ENCODE results near the gene ATP6V0A4.

DNA sequence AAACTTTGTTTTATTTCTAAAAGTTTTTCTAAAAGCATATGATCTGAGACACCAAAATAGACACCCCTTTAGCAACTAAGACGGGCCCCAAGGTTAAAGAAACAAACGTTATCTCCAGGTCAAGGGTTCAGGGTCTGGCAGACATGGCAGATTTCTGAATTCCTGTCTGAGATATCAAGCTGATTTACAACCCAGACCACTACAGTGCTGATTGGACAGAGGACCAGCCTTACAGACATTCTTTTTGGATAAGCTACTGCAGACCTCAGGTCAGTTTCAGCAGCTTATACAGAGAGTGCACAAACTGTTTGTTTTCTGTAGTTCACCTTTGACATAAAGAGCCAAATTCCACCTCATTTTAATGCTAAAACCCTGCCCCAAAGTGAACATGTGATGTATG is 131.6 kb downstream of the ATP6V0A4 start:
- TF ChIP-seq, protein P1, sequence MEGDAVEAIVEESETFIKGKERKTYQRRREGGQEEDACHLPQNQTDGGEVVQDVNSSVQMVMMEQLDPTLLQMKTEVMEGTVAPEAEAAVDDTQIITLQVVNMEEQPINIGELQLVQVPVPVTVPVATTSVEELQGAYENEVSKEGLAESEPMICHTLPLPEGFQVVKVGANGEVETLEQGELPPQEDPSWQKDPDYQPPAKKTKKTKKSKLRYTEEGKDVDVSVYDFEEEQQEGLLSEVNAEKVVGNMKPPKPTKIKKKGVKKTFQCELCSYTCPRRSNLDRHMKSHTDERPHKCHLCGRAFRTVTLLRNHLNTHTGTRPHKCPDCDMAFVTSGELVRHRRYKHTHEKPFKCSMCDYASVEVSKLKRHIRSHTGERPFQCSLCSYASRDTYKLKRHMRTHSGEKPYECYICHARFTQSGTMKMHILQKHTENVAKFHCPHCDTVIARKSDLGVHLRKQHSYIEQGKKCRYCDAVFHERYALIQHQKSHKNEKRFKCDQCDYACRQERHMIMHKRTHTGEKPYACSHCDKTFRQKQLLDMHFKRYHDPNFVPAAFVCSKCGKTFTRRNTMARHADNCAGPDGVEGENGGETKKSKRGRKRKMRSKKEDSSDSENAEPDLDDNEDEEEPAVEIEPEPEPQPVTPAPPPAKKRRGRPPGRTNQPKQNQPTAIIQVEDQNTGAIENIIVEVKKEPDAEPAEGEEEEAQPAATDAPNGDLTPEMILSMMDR (IDR thresholded peaks at IDR 0.05), result no peak
- no peak for TF ChIP-seq POLR2A (IDR thresholded peaks at IDR 0.05)
